Astrocyte (in vitro differentiated cells and primary cell): ENCODE data around the gene PHACTR4. TPM values are rescaled to one million over a fixed set of nuclear protein-coding genes. Genes with fewer than 3 reads are reported as not detected.

ENCODE experiments used
- DNase-seq: peaks from one replicate; pipeline ENCODE4 v3.0.0-alpha.2; 2010; ENCODE audit warnings: low read depth
- FAIRE-seq: peaks from 2 replicates; lab custom pipeline; 2011; peaks lifted over from hg19 to GRCh38; lab: Jason Lieb, UNC
- H2AFZ ChIP-seq: 2 replicates; pipeline ENCODE4 v1.6.0; 2012; ENCODE audit warnings: low read depth, low read length, inconsistent platforms
- H3K27ac ChIP-seq: 2 replicates; pipeline ENCODE4 v1.5.1; 2011; ENCODE audit warnings: low read depth, low read length, inconsistent platforms
- H3K27me3 ChIP-seq: 2 replicates; pipeline ENCODE4 v1.6.0; 2011; ENCODE audit warnings: low read length, inconsistent platforms; ENCODE audit not compliant: insufficient read depth
- H3K36me3 ChIP-seq: 2 replicates; pipeline ENCODE4 v1.5.1; 2011; ENCODE audit warnings: low read length, inconsistent platforms; ENCODE audit not compliant: insufficient read depth
- H3K4me1 ChIP-seq: 2 replicates; pipeline ENCODE4 v1.5.1; 2011; ENCODE audit warnings: low read length, inconsistent platforms; ENCODE audit not compliant: insufficient read depth
- H3K4me2 ChIP-seq: 2 replicates; pipeline ENCODE4 v1.6.0; 2012; ENCODE audit warnings: low read length, inconsistent platforms
- H3K4me3 ChIP-seq: 2 replicates; pipeline ENCODE4 v1.5.1; 2011; ENCODE audit warnings: low read depth, mild to moderate bottlenecking, low read length, inconsistent platforms; ENCODE audit not compliant: insufficient read depth
- H3K79me2 ChIP-seq: 2 replicates; pipeline ENCODE4 v1.6.0; 2012; ENCODE audit warnings: mild to moderate bottlenecking, low read length, inconsistent platforms; ENCODE audit not compliant: insufficient read depth
- H3K9ac ChIP-seq: 2 replicates; pipeline ENCODE4 v1.6.0; 2012; ENCODE audit warnings: mild to moderate bottlenecking, low read length, inconsistent platforms
- H3K9me3 ChIP-seq: 2 replicates; pipeline ENCODE4 v1.5.1; 2012; ENCODE audit warnings: low read depth, mild to moderate bottlenecking, low read length, inconsistent platforms; ENCODE audit not compliant: insufficient read depth
- H4K20me1 ChIP-seq: 2 replicates; pipeline ENCODE4 v1.6.0; 2012; ENCODE audit warnings: low read length, inconsistent platforms; ENCODE audit not compliant: insufficient read depth
- H3K27ac Mint-ChIP-seq: one replicate; pipeline ENCODE4 v1.8.0; 2021; ENCODE audit warnings: mild to moderate bottlenecking, mixed read lengths; ENCODE audit not compliant: unreplicated experiment
- H3K27me3 Mint-ChIP-seq: one replicate; pipeline ENCODE4 v1.8.0; 2021; ENCODE audit warnings: low read depth, mixed read lengths; ENCODE audit not compliant: unreplicated experiment
- H3K36me3 Mint-ChIP-seq: one replicate; pipeline ENCODE4 v1.8.0; 2021; ENCODE audit warnings: low read depth, mixed read lengths; ENCODE audit not compliant: unreplicated experiment
- H3K4me1 Mint-ChIP-seq: one replicate; pipeline ENCODE4 v1.8.0; 2021; ENCODE audit warnings: low read depth, mixed read lengths; ENCODE audit not compliant: unreplicated experiment
- H3K4me3 Mint-ChIP-seq: one replicate; pipeline ENCODE4 v1.8.0; 2021; ENCODE audit warnings: mild to moderate bottlenecking, moderate library complexity, mixed read lengths; ENCODE audit not compliant: unreplicated experiment
- H3K9me3 Mint-ChIP-seq: one replicate; pipeline ENCODE4 v1.8.0; 2021; ENCODE audit warnings: mild to moderate bottlenecking, mixed read lengths; ENCODE audit not compliant: unreplicated experiment
- EZH2 ChIP-seq: IDR thresholded peaks from 2 replicates; pipeline ENCODE4 v1.6.1; 2012; ENCODE audit warnings: mild to moderate bottlenecking, low read length, inconsistent platforms; ENCODE audit not compliant: insufficient read depth
- total RNA-seq: library from RNA; stranded (reverse); gene quantifications from 2 replicates; pipeline ENCODE4 v1.2.1, GENCODE V29; 2021
- TF ChIP-seq, protein P1 (sequence below): IDR thresholded peaks from 2 replicates; pipeline ENCODE4 v1.5.1; 2011; ENCODE audit warnings: low read depth, mild to moderate bottlenecking, inconsistent platforms, low read length, moderate library complexity; ENCODE audit not compliant: insufficient read depth

Gene PHACTR4
- total RNA-seq, 1 donor from 2014 or later = 78.5 TPM

DNA sequence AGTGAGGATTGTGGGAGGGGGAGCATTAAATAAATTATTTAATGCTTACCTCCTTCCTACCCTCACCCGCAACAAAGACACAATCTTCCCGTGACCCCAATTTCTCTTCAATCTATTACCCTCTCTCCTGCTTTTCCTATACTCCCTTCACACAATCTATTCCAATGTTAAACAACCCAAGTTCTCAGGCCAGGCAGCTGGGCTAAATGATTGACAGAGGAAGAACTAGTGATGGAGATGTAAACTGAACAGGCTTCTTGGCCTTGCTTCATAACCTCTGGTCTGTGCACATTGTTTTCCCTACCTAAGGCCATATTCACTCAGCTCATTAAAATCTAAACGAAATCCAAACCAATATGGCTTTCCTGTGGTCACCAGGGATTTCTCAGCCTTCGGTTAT lies 132.4 kb downstream of the PHACTR4 start:
- Mint-ChIP-seq H3K4me3 (no peak overlapping the region), H3K27ac (no peak overlapping the region)
- H3K27ac ChIP-seq = no peak overlapping the region

DNA sequence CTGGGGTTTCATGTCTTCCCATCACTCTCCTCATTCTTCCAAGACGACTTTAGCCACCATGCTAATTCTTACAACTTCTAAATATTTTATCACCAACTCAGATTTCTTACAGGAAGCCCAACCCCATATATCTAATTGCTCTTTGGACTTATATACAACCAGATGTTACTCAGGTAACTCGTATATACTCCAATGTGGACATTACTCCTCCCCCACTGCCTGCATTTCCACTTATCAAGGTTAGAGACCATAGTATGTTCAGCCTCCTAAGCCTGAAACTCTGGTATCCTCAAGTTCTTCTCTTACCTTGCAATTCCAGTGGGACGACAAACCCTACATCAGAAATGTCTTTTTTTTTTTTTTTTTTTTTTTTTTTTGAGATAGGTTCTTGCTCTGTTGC lies 133.6 kb downstream of the PHACTR4 start:
- no peak for FAIRE-seq
- no peak for DNase-seq
- H3K36me3 Mint-ChIP-seq = peaks cover 15% of the 10 kb centered on the region
- H3K36me3 ChIP-seq = peaks cover 10% of the 10 kb centered on the region
- H3K27me3 Mint-ChIP-seq = no peaks in the 10 kb centered on the region
- H3K79me2 ChIP-seq = peaks cover 26% of the 10 kb centered on the region
- TF ChIP-seq, protein P1, sequence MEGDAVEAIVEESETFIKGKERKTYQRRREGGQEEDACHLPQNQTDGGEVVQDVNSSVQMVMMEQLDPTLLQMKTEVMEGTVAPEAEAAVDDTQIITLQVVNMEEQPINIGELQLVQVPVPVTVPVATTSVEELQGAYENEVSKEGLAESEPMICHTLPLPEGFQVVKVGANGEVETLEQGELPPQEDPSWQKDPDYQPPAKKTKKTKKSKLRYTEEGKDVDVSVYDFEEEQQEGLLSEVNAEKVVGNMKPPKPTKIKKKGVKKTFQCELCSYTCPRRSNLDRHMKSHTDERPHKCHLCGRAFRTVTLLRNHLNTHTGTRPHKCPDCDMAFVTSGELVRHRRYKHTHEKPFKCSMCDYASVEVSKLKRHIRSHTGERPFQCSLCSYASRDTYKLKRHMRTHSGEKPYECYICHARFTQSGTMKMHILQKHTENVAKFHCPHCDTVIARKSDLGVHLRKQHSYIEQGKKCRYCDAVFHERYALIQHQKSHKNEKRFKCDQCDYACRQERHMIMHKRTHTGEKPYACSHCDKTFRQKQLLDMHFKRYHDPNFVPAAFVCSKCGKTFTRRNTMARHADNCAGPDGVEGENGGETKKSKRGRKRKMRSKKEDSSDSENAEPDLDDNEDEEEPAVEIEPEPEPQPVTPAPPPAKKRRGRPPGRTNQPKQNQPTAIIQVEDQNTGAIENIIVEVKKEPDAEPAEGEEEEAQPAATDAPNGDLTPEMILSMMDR = no peak
- TF ChIP-seq EZH2 = no peak
- no peak overlapping the region for H3K4me3 ChIP-seq
- H3K27ac Mint-ChIP-seq = no peak overlapping the region
- no peaks in the 10 kb centered on the region for H3K4me1 ChIP-seq
- H2AFZ ChIP-seq = no peak overlapping the region
- H3K4me3 Mint-ChIP-seq = no peak overlapping the region
- H3K27ac ChIP-seq = no peak overlapping the region
- H3K9me3 Mint-ChIP-seq = no peaks in the 10 kb centered on the region
- no peak overlapping the region for H3K4me2 ChIP-seq
- H3K4me1 Mint-ChIP-seq = no peaks in the 10 kb centered on the region
- no peaks in the 10 kb centered on the region for H3K27me3 ChIP-seq
- no peaks in the 10 kb centered on the region for H3K9me3 ChIP-seq
- H3K9ac ChIP-seq = no peak overlapping the region
- H4K20me1 ChIP-seq = peaks cover 15% of the 10 kb centered on the region

More for the DNA sequence above, 132.4 kb downstream of the PHACTR4 start:
- H3K27me3 Mint-ChIP-seq = no peaks in the 10 kb centered on the region
- Histone ChIP-seq H3K4me1 (no peaks in the 10 kb centered on the region), H3K79me2 (peaks cover 14% of the 10 kb centered on the region), H3K4me2 (no peak overlapping the region), H3K36me3 (peaks cover 5% of the 10 kb centered on the region), H3K9me3 (no peaks in the 10 kb centered on the region), H3K4me3 (no peak overlapping the region), H2AFZ (no peak overlapping the region), H3K9ac (no peak overlapping the region), H3K27me3 (no peaks in the 10 kb centered on the region), H4K20me1 (peaks cover 4% of the 10 kb centered on the region)
- DNase-seq (no peak), FAIRE-seq (no peak)
- H3K9me3 Mint-ChIP-seq = no peaks in the 10 kb centered on the region
- no peak for TF ChIP-seq EZH2
- TF ChIP-seq, protein P1 = no peak
- H3K36me3 Mint-ChIP-seq = peaks cover 12% of the 10 kb centered on the region
- H3K4me1 Mint-ChIP-seq = no peaks in the 10 kb centered on the region

DNA sequence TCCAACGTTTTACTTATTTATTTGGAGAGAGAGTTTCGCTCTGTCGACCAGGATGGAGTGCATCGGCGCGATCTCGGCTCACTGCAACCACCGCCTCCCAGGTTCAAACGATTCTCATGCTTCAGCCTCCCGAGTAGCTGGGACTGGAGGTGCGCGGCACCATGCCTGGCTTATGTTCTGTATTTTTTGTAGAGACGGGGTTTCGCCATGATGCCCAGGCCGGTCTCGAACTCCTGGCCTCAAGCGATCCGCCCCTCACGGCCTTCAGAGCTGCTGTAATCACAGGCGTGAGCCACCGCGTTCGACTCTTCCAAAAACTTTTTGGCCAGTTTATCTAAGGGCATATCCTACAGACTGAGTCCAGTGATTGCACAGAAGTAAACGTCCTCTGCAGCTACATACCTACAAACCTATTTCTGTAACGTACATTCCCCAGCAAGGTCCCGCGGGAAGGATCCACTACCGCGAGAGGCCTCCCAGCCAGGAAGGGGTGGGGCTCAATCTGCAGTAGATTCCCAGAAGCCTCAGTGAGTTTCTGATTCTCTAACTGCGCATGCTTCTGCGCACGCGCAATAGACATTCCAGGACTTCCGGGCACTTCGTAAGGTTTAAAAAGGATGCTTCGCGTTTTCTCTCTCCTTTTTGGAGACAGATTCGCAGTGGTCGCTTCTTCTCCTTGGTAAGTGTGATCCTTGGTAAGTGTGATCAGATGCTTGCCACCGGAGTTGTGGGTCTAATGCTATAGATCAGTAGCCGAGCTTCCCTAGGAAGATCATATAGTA lies 136.1 kb downstream of the PHACTR4 start, which contains the start of gene RCC1:
RCC1 (plus strand) TSS at position 638 of the 782 bp plus-strand sequence. CDS start 23,824 bp downstream, outside the sequence.
- peaks cover 39% of the 10 kb centered on the region for H4K20me1 ChIP-seq
- H3K36me3 Mint-ChIP-seq = peaks cover 30% of the 10 kb centered on the region
- H3K27ac Mint-ChIP-seq = peak within 1 kb of the TSS; percentile 100
- peak within 1 kb of the TSS; percentile 99 for H3K4me3 Mint-ChIP-seq
- DNase-seq (peak; percentile 95), FAIRE-seq (no peak)
- no peaks in the 10 kb centered on the region for H3K9me3 Mint-ChIP-seq
- peak within 1 kb of the TSS; percentile 72 for H2AFZ ChIP-seq
- TF ChIP-seq EZH2 = no peak
- TF ChIP-seq, protein P1 = no peak
- H3K9ac ChIP-seq = peak within 1 kb of the TSS; percentile 94
- peak within 1 kb of the TSS; percentile 88 for H3K4me2 ChIP-seq
- H3K27ac ChIP-seq = peak within 1 kb of the TSS; percentile 73
- H3K79me2 ChIP-seq = peaks cover 49% of the 10 kb centered on the region
- peaks cover 21% of the 10 kb centered on the region for H3K4me1 ChIP-seq
- peak within 1 kb of the TSS; percentile 92 for H3K4me3 ChIP-seq
- H3K27me3 Mint-ChIP-seq = no peaks in the 10 kb centered on the region
- peaks cover 18% of the 10 kb centered on the region for H3K4me1 Mint-ChIP-seq
- H3K9me3 ChIP-seq = no peaks in the 10 kb centered on the region
- H3K36me3 ChIP-seq = peaks cover 35% of the 10 kb centered on the region
- no peaks in the 10 kb centered on the region for H3K27me3 ChIP-seq
